NCI-H69 (cell line): ENCODE measurements around the gene NAIF1.
A peak's percentile ranks its signal among the peaks of the same experiment; 100 is the strongest.

Experiments
- DNase-seq: peaks from one replicate; lab custom pipeline; 2025; lab: John Stamatoyannopoulos, UW

The NAIF1 gene

GRCh38 chr9:128102196-128102595 lies 35.1 kb upstream of the NAIF1 start:
- no peak for DNase-seq

- DNase-seq = no peak
Measured at GRCh38 chr9:128101690-128102089, 34.6 kb upstream of the NAIF1 start.

DNA sequence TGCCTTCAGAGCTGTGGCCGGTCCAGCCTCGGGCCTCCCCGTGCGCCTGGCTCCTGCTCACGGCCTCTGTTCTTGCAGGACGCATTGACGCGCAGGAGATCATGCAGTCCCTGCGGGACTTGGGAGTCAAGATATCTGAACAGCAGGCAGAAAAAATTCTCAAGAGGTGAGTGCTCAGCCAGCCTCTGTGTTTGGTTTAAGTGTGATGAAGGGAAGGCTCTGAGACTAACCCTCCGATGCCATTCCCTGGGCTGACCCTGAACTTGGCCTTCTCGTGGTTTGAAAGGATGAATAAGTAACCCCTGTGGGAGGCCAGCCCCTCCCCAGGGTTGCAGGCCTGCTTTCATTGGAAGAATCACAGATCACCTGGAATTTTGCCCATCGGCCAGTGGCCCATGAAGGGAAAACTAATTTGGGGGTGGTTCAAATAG lies 34.1 kb upstream of the NAIF1 start:
- DNase-seq = no peak

DNA sequence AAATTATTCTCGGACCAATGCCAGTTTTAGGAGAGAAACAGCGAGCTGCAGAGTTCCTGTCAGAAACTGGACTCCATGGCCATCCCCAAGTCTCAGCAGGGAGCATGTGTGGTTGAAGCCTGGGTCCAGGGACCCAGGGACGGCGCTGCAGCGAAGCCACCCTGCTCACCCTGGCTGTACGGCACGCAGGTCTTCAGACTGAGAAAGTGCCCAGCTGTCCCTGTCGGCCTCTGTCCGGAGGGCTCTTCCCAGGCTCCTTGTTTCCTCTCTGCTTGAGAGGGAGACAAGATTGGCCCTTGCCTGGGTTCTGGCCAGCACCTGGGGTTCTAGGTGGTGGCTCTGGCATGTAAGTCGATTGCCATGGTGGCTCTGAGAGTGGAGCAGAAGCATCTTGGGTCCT lies 33.5 kb upstream of the NAIF1 start:
- DNase-seq = no peak

DNA sequence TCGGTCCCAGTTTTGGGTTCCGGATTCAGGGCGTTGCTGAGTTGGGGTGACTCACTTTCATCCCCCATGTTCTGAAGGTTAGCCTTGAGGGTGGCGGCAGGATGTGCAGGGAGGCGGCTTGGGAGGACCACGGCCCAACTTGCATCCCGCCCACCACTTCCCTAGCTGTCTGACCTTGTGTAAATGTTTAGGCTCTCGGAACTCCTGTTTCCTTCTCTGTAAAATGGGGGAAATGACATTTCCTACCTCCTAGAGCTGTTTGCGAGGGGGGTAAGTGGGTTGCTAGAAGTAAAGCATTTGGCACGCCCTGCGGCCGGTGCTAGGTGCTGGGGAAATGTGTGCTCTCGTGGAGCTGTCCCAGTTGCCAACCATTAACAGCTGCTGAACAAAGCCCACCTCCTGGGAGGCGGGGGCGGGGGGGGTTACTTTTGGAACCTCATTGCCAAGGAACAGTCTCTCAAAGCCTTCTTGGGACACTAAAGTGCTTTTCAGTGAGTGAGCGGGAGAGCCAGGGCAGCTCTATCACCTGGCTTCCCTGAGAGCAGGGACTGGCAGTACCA lies 32.9 kb upstream of the NAIF1 start:
- DNase-seq = no peak

GRCh38 chr9:128099231-128099931 lies 32.3 kb upstream of the NAIF1 start:
- DNase-seq = no peak

- DNase-seq = peak; percentile 98
Measured at GRCh38 chr9:128098297-128099230, 31.4 kb upstream of the NAIF1 start.

DNA sequence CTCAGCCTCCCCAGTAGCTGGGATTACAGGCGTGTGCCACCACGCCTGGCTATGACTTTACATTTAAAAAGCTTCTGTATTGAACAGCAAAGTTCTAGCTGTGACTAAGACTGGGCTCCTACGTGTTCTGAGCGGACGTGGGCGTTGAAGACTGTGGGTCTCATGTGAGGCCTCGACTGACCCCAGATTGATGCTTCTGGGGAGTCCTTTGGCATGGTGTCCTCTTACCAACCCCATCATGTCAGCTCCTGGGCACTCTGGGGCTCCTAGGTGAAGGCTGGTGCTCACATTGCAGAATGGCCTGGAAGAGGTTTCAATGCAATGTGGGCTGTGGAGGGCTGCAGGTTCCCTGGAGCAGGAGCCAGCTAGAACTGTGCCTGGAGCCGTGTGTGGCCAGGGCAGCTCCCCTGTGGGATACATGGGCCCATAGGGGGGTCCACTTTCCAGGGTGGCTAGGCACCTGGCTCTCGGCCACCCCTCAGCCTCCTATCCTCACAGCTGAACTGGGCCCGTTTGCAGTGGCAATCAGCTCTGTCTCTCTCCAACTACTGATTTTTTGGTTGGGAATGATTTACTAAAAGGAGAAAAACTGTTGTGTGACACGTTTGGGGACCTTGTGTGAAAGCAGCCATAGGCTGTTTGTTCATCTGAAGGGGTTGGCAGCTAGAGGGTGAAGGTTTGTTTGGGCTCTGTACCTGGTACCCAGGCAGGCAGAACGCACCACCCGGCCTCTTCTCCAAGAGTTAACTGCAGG lies 30.6 kb upstream of the NAIF1 start:
- DNase-seq = no peak

GRCh38 chr9:128096616-128097536 lies 29.8 kb upstream of the NAIF1 start:
- DNase-seq = no peak

- DNase-seq = no peak
Measured at GRCh38 chr9:128094950-128095544, 27.9 kb upstream of the NAIF1 start.

GRCh38 chr9:128094166-128094949 lies 27.2 kb upstream of the NAIF1 start:
- DNase-seq = peak; percentile 96

DNA sequence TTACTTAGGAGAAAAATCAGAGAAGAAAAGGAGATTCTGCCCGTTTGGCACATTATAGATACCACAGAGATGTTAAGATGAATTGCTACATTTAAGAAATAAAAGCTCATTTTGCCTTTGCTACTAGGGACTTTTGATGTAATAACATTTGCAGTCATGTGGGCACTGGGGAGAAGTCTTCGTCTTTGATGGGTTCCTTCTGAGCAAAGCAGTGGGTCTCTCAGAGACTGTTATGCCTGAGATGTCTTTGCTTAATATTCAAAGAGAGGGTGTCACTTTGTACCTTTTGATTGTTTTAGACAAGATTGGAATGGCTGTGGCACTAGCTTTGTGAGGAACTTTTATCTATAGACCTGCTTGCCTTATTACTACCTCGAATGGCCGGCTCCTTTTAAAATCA lies 25.9 kb upstream of the NAIF1 start:
- DNase-seq = no peak

- no peak for DNase-seq
Measured at GRCh38 chr9:128092199-128092977, 25.3 kb upstream of the NAIF1 start.

- DNase-seq = no peak
Measured at GRCh38 chr9:128091571-128091970, 24.5 kb upstream of the NAIF1 start.

- no peak for DNase-seq
Measured at GRCh38 chr9:128091144-128091543, 24.0 kb upstream of the NAIF1 start.

DNA sequence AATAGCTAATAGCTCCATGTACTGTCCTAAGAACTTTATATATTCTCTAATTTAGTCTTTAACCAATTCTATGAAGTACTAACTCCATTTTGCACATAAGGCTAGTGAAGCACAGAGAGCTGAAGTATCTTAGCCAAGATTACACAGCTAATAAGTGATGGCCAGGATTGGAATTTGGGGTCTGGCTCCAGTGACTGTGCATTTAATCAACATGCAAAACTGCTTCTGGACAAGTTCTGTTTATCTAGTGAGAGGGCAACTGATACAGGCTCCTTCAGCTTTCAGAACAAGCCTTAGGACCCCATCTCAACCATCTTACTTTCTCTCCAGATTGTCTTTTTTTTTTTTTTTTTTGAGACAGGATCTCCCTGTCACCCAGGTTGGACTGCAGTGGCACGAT lies 22.2 kb upstream of the NAIF1 start:
- no peak for DNase-seq

DNA sequence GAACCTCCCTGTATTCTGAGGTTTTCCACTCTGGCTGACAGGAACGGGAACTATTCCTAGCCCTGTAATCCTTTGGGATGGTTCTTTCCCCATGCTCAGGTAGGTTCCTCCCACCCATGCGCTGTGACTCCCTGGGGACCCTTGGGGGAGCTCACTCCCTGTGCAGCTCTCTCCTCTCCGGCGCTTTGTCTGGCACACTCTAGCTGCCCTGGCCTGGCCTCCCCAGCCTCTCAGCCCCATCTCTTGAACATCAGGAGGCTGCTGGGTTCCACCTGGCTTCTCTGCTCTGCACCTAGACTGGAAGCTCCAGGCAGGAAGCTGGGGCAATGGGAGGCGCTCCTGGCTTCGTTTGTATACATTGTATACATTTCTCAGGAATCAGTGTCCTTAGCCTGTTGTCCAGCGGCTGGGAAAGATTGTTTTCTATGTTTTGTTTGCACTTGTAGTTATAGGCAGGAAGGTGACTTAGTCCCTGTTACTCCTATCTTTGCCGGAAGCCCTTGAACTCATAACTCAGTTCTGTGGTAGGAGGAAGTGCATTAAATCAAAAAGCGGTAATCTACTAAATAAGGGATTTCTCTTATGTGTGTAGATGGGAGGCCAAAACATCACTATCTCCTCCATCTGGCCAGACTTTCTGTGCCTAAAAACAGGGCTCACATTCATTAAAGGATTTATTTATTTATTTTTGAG lies 21.3 kb upstream of the NAIF1 start:
- DNase-seq = no peak

- DNase-seq = no peak
Measured at GRCh38 chr9:128087262-128087661, 20.1 kb upstream of the NAIF1 start.
